Activated gamma-delta T cell treated with Interleukin-2 at 50 U/mL for 16 hours (primary cell): ENCODE measurements around the gene PCBP3.

ENCODE experiments used
- DNase-seq: peaks from one replicate; pipeline ENCODE4 v3.0.0-alpha.2; 2020

Gene PCBP3

DNA sequence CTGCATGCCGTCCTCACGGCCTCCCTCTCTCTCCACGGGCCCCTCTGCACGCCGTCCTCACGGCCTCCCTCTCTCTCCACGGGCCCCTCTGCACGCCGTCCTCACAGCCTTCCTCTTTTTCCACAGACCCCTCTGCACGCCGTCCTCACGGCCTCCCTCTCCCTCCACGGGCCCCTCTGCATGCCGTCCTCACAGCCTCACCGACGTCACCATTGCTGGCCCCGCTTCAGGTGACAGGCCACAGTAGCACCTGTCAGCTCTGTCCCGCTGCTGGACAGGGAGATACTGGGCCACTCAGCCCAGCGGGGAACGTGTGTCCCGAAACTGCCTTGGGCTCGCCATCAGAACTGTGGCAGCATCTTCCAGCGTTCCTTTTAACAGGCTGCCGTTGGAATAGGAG, 255.3 kb downstream of the PCBP3 start:
- no peak for DNase-seq

DNA sequence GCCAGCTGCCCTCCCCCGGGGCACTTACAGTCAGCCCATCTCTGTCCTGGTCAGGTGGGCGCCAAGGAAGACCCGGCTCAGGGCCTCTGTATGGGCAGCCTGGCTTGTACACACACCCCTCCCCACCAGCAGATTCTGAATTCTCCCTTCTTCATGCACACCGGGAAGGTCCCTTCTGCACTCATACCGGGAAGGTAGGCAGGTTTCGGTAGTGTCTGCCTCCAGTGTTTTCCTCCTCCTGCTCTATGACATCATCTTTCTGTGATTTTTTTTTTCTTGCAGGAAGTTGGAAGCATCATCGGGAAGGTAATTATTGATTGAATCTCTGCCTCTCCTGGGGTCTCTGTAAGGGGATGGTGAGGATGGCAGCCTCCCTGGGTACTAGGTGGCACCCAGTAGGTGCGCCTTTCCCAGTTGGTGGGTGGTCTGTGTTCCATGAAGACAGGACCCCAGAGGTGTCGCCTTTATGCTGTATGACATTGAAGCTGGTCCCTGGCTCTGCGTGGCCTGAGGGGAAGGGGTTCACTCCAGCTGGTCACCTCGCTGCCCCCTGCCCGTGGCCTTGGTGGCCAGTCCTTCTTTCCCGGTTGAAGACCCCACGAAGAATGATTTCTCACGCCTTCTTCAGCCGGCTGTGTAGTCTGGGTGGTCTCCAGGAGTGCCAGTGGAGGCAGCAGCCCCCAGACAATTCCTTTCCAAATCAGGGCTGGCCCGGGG, 255.9 kb downstream of the PCBP3 start:
- DNase-seq: no peak

DNA sequence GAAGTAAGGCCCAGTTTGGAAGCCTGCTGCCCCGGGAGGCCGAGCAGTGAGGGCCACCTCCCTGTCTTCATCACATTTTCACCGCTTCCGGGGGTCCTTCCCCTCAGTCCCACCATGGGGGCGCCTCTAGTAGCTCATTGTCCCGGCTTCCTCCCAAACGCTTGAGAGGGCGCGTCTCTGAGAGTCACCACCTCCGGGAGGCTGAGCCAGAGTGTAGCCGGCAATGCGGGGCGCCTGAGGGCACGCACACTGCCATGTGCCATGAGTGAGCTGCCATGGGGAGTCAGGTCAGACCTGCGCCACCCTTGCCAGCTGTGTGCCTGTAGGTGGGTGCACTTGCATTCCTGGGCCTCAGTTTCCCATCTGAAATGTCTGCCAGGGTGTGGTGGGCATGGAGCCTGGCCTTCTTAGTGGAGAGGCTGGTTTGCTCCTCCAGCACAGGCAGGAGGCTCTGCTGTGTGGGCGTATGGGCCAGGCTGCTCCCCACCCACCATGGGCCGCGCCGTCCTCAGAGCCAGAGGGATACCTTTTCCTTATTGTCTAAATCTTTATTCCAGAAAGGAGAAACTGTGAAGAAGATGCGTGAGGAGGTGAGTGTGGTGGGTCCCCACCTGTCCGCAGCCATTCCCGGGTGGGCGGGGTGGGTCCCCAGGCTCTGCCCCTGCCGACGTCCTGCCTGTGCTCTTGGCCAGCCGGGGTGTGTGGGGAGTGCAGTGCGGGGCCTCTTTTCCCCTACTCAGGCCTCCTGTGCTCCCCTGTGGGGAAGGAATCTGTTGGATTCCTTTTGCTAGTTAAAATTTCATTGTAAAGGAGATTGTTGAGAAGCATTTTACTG, 256.7 kb downstream of the PCBP3 start:
- no peak for DNase-seq

DNA sequence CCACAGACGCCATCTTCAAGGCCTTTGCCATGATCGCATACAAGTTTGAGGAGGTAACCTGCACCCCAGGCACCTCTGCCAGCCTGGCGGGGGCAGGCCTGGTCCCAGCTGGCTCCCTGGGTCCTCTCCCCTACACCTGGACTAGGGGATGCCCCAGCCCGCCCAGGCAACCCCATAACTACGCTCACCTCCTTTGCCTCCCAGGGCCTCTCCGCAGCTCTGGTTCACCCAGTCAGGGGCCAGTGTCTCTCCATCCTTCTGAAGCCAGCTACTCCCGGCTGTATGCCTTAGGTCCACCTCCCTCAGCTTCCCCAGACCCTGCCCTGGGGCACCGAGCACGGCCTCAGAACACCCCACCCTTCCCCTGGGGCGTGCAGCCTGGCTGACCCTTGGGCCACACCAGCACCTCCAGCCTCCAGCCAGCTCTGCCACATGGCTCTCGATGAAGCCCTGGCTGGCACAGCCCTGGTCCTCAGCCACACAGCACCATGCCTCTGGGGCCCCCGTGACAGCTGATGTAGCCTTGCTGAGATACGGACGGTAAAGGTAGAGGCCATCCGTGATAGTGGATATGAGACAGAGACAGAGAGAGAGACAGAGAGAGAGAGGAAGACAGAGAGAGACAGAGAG, 257.7 kb downstream of the PCBP3 start:
- no peak for DNase-seq

DNA sequence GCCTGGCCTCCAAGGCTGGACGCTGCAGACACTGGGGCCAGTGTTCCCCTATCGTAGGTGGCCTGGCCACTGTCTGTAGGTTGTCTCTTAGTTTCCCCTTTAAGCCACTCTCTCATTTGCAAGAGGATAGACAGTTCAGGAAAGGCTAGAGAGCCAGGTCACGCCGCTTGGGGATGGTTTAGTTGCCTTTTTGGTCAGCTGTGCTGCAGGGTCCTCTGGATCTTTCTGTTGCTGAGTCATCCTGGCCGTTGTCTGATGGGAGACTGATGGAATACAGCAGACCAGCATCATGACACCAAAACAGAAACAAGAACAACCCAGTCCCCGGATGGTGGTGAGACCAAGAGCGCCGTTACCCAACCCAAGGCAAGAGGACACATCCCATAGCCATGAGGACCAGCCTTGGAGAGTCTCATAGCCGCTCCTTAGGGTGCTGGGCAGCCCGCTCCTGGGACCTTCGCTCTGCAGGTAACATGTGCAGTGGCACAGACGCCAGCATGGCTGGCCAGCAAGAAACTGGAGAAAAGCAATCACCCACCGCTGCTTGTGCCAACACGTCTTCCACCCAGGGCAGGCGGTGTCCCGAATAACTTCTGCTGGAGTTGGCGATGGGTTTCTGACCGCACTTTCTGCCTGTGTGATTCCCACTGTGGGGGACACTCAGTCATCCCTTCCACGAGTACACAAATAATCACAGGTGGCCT, 258.9 kb downstream of the PCBP3 start:
- DNase-seq: no peak

DNA sequence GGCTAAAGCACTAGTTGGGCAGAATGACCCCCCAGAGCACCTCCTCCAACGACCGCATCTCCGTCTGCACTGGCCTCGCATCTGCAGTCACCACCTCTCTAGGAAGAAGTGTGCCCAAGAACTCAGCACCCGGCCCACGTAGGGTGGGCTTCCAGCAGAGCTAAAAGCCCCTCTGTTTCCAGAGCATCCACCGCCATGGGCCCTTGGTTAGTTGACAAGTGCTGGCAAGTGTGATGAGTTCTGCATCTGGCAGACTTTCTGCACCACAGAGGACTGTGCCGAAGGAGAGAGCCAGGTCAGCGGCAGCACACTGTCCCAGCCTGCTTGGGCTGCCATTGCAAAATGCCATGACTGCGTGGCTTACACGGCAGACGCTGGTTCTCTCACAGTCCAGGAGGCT, 261.7 kb downstream of the PCBP3 start:
- DNase-seq: no peak

DNA sequence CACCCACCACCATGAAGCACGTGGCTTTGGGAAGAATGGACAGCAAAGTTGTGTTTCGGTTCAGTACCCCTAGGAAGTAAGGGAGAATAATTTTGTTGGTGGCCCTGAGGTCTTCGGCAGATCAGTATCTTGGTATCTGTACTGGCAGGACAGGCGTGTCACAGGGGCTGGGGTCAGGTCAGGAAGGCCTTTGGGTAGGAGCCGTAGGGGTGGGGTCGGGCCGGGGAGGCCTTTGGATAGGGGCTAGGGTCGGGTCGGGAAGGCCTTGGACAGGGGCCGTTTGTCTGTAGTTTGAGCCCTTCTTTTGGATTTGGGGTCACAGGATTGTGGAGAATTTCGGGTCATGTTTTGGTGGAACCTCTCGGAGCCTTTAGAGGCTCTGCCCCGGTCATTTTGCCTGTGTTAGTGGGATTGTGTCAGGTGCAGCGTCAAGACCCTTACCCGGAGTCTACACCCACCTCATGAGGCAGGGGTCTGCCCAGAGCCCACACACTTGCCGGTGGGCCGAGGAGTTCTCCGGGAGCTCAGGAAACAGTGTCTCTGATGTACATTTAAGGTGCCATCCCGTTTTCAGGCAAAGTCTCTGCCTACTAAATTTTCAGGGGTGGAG, 262.8 kb downstream of the PCBP3 start:
- no peak for DNase-seq

DNA sequence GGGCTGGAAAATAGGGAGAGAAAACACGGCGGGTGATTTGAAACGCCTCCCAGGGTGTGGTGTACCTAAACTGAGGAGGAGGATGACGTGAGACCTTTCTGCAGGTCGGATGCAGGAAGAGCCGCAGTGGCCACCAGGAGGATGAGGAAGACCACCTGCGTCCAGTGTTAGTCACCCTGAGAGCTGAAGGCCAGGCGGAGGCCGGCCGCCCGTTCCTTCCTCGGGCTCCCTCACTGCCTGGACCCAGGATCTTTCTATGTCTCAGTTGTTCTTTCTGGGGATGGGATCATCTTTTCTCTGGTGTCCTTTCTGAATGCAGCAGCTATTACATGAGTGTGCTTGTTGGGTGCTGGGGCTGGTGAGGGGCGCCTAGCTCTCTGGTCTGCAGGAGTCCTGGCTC, 263.3 kb downstream of the PCBP3 start:
- no peak for DNase-seq

DNA sequence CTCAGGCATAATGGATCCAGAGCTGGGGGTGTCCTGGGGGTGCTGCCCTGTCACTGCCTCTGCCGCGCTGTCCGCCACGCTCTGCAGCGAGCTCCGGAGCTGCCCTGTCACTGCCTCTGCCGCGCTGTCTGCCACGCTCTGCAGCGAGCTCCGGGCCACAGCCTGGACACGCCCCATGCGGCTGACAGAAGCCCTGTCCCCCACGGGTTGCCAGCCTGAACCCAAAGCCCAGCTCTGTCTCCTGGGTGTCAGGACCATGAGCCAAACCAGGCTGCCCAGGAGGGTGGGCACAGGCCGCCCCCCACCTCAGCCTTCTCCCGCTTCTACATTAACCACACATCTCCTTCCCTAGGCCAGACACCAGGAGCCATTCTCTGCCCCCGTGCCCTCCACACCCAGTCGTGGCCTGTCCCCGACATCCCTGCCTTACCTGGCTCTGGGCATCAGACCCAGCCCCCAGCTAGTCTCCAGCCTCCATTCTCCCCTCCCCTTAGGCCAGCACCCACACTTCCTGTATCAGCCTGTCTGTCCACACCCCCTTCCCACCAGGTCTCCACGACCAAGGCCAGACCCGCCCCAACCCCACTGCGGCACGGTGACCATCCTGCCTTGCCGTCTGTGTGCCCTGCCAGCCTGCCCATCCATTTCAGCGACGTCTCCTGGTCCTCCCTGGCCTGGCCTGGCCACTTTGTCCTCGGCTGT, 265.2 kb downstream of the PCBP3 start:
- no peak for DNase-seq

DNA sequence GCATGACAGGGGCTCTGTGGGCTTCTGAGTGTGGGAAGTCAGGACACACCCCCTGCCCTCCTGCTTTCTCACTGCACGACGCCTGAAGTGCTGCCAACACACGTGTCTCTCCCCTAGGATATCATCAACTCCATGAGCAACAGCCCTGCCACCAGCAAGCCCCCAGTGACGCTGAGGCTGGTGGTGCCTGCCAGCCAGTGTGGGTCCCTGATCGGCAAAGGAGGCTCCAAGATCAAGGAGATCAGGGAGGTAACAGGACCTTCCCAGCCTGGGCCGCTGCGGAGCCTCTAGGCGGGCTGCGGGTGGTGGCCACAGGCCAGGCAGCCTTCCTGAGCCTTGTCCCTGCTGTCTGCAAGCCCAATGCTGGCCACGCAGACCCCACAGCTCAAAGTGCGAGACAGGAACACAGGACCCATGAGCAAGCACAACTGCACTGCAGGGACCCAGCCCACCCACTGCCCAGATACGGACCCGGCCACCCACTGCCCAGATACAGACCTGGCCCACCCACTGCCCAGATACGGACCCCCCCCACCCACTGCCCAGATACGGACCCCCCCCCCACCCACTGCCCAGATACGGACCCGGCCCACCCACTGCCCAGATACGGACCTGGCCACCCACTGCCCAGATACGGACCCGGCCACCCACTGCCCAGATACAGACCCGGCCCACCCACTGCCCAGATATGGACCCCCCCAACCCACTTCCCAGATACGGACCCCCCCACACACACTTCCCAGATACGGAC, 265.9 kb downstream of the PCBP3 start:
- DNase-seq: no peak

DNA sequence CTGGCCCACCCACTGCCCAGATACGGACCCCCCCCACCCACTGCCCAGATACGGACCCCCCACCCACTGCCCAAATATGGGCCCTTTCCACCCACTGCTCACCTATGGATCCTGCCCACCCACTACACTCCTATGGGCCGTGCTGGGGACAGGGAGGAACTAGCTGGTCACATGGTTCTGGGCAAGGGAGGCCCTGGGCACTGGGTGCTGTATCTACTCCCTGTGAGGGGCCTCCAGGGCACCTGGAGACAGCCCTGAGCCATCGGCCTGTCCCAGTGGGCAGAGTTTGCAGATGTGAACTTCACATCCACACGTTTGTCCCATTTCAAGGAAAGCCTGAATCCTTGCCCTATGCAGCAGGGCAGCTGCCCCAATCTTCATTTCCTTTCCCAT, 266.6 kb downstream of the PCBP3 start:
- DNase-seq: no peak

DNA sequence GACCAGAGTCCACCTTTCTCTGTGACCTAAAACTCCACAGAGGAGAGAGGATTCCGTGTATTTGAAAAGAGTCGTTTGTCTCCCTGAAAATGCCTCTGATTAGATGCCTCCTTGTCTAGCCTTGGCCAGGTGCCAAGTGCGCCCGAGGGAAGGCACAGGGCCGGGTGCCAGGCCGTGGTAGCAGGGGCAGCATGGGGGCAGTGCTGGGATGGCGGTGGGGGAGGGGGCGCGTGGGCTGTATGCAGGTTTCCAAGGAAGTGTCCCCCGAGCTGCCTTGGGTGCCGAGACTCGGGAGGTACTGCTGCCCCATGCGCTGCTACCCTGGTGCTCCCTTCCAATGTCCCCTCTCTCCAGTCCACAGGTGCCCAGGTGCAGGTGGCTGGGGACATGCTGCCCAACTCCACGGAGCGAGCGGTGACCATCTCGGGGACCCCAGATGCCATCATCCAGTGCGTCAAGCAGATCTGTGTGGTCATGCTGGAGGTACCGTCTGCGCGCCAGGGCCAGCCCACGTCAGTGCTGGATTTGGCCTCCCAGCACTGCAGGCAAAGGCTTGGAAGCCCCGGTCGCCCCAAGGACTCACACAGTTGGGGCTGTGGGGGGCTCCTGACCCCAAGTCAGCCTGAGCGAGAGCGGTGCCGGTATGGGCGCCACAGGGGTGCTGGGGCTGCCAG, 267.2 kb downstream of the PCBP3 start:
- no peak for DNase-seq

DNA sequence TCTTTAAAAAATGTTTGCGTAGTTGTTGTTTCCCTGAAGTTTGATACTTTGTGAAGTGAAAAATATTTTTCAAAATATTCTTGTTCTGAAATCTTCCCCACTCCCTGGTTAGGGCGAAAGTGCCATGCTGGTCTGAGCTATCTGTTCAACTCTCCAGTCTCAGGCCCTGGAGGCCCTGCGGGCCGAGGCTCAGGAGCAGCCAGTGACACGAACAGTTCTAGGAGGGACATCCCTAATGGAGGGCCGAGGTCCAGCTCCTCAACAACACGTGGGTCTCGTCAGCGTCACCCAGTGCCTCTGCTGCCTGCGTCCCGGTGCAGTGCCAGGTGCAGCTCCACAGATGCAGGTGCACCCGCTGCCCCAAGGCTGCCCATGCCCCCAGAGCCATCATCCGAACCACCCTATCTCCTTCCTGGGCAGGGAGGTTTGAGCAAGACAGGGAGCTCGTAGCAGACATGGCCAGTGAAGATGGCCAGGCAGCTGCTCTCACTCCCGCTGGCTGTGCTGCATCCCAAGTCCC, 268.3 kb downstream of the PCBP3 start:
- DNase-seq: no peak

DNA sequence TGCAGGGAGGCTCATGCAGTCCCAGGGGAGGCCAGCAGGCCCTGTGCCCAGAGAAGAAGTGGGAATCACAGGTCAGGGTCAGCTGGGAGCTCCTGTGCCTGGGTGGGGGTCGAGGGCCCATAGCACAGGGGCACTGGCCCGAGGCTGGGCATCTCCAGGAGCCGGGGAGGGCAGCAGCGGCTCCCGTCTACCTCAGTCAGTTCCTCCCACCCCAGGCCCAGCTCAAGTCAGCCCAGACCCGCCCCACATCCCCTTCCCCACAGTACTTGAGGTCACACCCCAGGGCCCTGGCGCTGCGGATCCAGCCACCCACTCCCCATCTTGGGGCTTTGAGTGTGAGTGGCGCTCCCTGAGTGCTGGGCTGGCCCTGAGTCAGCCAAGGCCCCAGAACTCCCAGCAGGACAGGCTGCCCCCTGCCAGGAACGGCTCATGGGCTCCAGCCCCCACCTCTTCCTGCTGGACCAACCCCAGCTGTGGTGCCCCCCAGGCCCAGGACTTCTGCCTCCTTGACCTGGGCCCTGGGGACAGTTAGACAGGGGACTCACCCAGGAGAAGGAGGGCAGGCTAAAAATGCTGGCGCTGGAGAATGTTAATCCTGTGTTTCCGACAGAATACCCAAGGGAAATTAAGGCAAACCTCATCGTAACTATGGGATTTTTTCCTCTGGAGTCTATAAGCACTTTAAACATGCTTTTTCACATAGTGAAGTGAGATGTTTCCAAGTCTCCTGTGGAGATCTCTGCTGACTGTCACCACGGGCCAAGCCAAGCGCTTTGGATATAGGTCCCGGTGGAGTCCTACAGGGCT, 269.3 kb downstream of the PCBP3 start:
- DNase-seq: no peak

DNA sequence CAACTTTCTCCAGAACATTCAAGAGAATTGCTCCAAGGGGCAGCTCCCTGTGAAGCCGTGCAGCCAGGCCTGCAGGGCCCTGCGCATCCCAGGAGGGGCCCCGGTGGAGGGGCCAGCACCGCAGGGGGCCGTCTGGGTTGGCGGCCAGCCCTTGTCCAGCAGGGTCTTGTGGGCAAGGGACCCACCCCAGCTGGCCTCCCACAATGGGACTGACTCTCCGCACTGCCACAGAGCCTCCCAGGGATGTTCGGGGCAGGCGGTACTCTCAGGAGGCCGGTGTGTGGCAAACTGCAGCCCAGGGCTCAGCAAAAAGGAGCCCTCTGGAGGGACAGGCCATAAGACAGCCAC, 269.9 kb downstream of the PCBP3 start:
- DNase-seq: no peak

DNA sequence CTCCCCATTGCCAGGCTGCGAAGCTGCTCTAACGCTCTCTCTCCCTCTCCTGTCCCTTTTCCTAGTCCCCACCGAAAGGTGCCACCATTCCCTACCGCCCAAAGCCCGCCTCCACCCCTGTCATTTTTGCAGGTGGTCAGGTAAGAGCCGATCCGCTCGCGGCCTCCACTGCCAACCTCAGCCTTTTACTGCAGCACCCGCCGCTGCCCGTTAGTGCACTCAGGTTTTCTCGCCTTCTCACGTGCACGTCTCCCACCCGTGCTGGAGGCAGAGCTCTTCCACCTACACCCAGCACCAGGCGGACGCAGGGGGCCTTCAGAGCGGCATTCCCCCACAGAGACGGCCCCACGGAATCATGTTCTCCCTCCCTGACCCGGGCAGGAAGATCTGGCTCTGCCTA, 270.4 kb downstream of the PCBP3 start:
- DNase-seq: no peak

DNA sequence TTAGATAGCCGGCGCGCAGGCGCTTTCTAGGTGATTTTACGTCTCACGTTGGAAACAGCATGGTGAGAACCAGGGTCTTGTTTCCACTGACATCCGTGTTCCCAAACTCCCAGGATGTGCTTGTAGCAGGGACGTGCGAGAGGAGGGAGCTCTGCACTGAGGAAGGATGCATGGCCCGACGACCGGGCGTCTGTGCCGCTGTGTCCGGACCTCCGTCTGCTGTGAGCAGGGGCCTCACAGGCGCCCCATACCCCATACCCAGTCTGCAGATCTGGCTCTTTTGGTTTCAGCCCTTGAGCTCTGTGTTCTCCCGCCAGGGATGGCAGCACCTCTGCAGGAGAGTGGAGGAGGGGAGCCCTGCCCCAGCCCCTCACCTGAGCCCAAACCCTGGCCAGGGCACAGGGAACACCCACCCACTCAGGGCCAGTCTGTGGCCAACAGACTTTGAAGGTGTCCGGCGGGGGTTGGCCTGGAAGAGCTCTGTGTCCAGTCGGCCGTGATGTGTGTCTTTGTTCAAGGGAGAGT, 270.9 kb downstream of the PCBP3 start:
- no peak for DNase-seq

DNA sequence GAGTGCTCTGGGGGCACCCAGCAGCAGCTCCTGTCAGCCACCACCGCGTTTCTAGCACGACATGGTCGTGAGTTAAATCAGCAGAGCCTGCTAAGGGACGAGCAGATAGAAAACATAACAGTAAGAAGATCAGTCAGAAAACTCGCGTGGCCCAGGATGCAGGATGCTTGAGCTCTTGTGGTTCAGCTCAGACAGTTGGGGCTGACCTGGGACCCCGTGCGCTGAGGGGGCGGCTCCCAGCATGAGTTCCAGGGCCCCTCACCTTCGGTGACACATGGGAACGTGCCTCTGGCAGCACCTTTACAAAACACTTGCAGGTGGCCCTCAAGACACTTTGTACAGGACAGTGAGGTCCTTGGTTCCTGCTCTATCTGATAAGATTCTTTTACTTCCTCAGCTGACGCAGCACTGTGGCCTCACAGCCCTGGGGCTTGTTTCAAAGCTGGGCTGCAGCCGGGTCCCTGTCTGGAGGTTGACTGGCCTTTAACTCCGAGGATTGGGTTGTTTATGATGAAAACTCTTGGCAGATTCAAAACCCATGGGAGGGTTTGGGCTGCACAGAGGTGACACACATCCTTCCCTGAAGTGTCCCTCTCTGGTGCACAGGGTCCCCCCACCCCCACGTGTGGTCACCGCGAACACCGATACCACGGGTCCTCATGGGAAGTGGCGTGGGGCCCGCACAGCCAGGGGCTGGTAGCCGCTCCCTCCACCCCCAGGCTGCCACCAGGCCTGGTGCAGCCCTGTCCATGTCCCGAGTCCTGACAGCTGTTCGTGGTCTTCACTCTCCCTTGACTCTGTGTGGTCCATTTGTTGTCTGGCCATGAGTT, 272.7 kb downstream of the PCBP3 start:
- no peak for DNase-seq

DNA sequence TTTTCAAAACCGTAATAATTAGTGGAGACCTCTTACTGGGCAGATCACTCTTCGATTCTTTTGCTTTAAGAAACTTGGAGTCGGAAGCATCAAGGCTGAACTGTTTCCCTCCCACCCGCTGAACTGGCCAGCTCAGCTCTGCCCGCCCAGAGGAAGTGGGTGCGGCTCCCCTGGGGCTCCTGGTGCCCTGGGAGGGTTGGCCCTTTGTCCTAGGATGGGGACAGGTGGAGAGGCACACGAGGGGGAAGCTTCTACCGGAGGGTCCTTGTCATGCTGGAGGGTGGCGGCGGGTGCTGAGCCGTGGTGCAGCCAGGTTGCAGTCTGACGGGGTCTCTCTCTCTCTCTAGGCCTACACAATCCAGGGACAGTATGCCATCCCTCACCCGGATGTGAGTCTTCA, 273.7 kb downstream of the PCBP3 start:
- no peak for DNase-seq
